Heart left ventricle (tissue), 16 donors: Measurements from ENCODE around the gene CHMP2A. TPM values are rescaled to one million over a fixed set of nuclear protein-coding genes. Genes with fewer than 3 reads are reported as not detected.
A peak's percentile ranks its signal among the peaks of the same experiment; 100 is the strongest.
"Not testable (repeated sequence)": the region's sequence is repeated elsewhere in the genome, so short reads cannot be mapped to it uniquely, and the experiment has no call there.

Experiments used
- ATAC-seq, 4 donors: fragments of 200-7000 bp; cut with Tn5 transposase; one replicate each; pipeline ENCODE4 v1.9.1; 2020 to 2022; ENCODE audit warnings: moderate library complexity in 4 of 4, mild to moderate bottlenecking in 3 of 4, moderate number of reproducible peaks in 1 of 4
- DNase-seq, 5 donors: peaks; one replicate each; pipeline ENCODE4 v3.0.0-alpha.2; 2020
- H3K27ac ChIP-seq, 12 donors: fragments of 200-600 bp; sonication (generic) in 4 of 12; one replicate each; pipeline versions ENCODE4 v1.5.0 to v1.8.0; 2016 to 2022; ENCODE audit warnings: mild to moderate bottlenecking in 2 of 12
- H3K27me3 ChIP-seq, 9 donors: fragments of 200-600 bp; sonication (generic) in 2 of 9; one replicate each; pipeline versions ENCODE4 v1.5.1 to v1.8.0; 2016 to 2022; ENCODE audit warnings: mild to moderate bottlenecking in 3 of 9
- H3K36me3 ChIP-seq, 9 donors: fragments of 200-600 bp; sonication (generic) in 2 of 9; one replicate each; pipeline versions ENCODE4 v1.5.0 to v1.8.0; 2018 to 2022; ENCODE audit warnings: mild to moderate bottlenecking in 2 of 9
- H3K4me1 ChIP-seq, 12 donors: fragments of 200-600 bp; sonication (generic) in 4 of 12; one replicate each; pipeline versions ENCODE4 v1.5.0 to v1.8.0; 2016 to 2022; ENCODE audit warnings: mild to moderate bottlenecking in 3 of 12
- H3K4me3 ChIP-seq, 12 donors: fragments of 200-600 bp; sonication (generic) in 4 of 12; one replicate each; pipeline versions ENCODE4 v1.5.0 to v1.8.0; 2017 to 2022; ENCODE audit warnings: mild to moderate bottlenecking in 9 of 12, moderate library complexity in 4 of 12
- H3K9me3 ChIP-seq, 12 donors: fragments of 200-600 bp; sonication (generic) in 4 of 12; one replicate each; pipeline versions ENCODE4 v1.5.0 to v1.8.0; 2016 to 2022; ENCODE audit warnings: mild to moderate bottlenecking in 1 of 12
- CTCF ChIP-seq, 12 donors: fragments of 200-600 bp; sonication (generic) in 4 of 12; IDR thresholded peaks; one replicate each; pipeline versions ENCODE4 v1.5.0 to v1.8.0; 2018 to 2022; ENCODE audit warnings: antibody characterized with exemption in 12 of 12, mild to moderate bottlenecking in 5 of 12
- POLR2A ChIP-seq, 2 donors: fragments of 450-650 bp; IDR thresholded peaks; one replicate each; pipeline ENCODE4 v1.6.1; 2017; ENCODE audit warnings: antibody characterized with exemption in 2 of 2, mild to moderate bottlenecking in 2 of 2, moderate library complexity in 2 of 2
- WGBS, 4 donors: extraction: QIAGEN DNeasy Blood & Tissue Kit in 2 of 4; methylation state at CpG; one replicate each; pipeline versions ENCODE4 v1.1.5 to v1.1.7; 2013 to 2018; 5-methylcytosine and 5-hydroxymethylcytosine counted together
- intact Hi-C, 10 donors: fragments of 100-400 bp; cut with DNase I; formaldehyde crosslinking; loops; one replicate each; pipeline versions ENCODE4 v1.11.1 to v1.14.2; 2022
- polyA plus RNA-seq, 2 donors: library from polyadenylated mRNA; stranded (reverse); fragments of 200-250 nt; gene quantifications; one replicate each; pipeline ENCODE4 v1.2.3, GENCODE V29; 2013
- total RNA-seq, 9 donors: library from RNA; depleted of rRNA in 2 of 9; stranded (reverse); fragments of >200 nt in 2 of 9; fragmentation: NEBNext Ultra II Directional in 3 of 9; extraction: Animal tissue kit (Norgen Biotek cat#: 25700) in 3 of 9; gene quantifications; one replicate each; pipeline versions ENCODE4 v1.1.0 to v1.2.4, GENCODE V29; 2016 to 2023
- donor health status: ischemic (EF 13 %, LVEDD 7.1; RV severe dilation, severe dysfunction).
- donor health status: healthy with polysubstance abuse.
- donor health status: DM: no; HTN: yes; CAD: no.
- donor health status: DM: no; HTN: no; CAD: no.
- donor health status: ischemic (EF 25% LVEDD 6.9; RV normal size, moderate dysfunction).
- donor health status: ischemic (EF 25% LVEDD 5.7; RV mildly dilated, moderate dysfunction).
- donor health status: healthy.
- donor health status: DM: yes; HTN: yes; CAD: no.
- donor health status: ischemic (EF 35%, LVEDD 5.7; RV mildly dilated, moderate dysfunction).
- donor health status: nonischemic (EF 11% LVEDD 7.7; RV severe dilation, severe dysfunction).
- donor health status: DM: yes; HTN: yes; CAD: no.
- donor health status: PGD.
- donor health status: ischemic (EF 29% LVEDD 5.4; RV normal size, mild dysfunction).
- donor health status: nonischemic (EF 23%, LVEDD 6.1; RV moderate dilation, normal function).

The CHMP2A gene
- total and polyA plus RNA-seq, 11 donors, result 113 to 266 (median 138) TPM

GRCh38 chr19:58543826-58544590 is 10.9 kb downstream of the CHMP2A start, which contains the start of gene TRIM28:
TSS of gene TRIM28 (plus strand) at chr19:58544064. CDS start at chr19:58544758, 694 bp downstream.
- peak within 1 kb of the TSS; percentile 87 to 98 (median 96) for H3K27ac ChIP-seq
- peak within 1 kb of the TSS; percentile 78 to 100 (median 92) for H3K4me3 ChIP-seq
- no peaks in the 10 kb centered on the region for H3K27me3 ChIP-seq
- H3K4me1 ChIP-seq, result peaks cover 12 to 36% (median 25%) of the 10 kb centered on the region in 12 donors
- DNase-seq (peak; percentile 98 to 100 (median 98)), ATAC-seq (peak; percentile 97 to 98 (median 97))
- H3K36me3 ChIP-seq, result peaks cover 0 to 34% (median 24%) of the 10 kb centered on the region in 9 donors
- intact Hi-C loops, result loop anchor here in 4 of 10 donors (1.0 to 2.0 kb wide), 4 partner anchors 11 to 29 kb away; partner anchors contain the start of genes ZBTB45 (in 3 of the 4), CHMP2A (in 2 of the 4) and MZF1 (in 2 of the 4)
- no peaks in the 10 kb centered on the region for H3K9me3 ChIP-seq
- 0 to 1% (median 0%) methylated on average over 65 to 73 of the region's 73 CpGs for WGBS, 4 donors
- no peak for TF ChIP-seq CTCF (IDR thresholded peaks at IDR 0.05)
- TF ChIP-seq POLR2A (IDR thresholded peaks at IDR 0.05), result peak; percentile 55 to 96

DNA sequence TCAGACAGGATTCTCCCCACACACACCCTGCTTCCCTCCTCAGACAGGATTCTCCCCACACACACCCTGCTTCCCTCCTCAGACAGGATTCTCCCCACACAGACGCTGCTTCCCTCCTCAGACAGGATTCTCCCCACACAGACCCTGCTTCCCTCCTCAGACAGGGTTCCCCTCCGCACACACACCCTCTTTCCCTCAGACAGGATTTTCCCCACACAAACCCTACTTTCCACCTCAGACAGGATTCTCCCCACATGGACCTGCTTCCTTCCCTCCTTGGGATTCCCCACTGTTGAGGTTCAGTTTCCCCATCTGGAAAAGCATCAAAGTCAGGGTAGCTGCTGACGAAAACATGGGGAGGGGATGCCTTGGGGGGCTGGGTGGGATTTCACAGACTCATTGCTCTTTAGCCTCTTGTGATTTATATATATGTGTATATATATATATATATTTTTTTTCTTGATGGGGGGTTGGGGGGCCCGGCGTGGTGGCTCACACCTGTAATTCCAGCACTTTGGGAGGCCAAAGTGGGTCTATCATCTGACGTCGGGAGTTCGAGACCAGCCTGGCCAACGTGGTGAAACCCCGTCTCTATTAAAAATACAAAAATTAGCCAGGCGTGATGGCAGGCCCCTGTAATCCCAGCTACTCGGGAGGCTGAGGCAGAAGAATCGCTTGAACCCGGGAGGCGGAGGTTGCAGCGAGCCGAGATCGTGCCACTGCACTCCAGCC is 12.1 kb downstream of the CHMP2A start:
- Histone ChIP-seq H3K27me3 (peaks cover 0 to 11% (median 10%) of the 10 kb centered on the region in 9 donors), H3K27ac (peak overlapping the region; percentile 87 to 98 (median 96)), H3K4me1 (peaks cover 12 to 46% (median 33%) of the 10 kb centered on the region in 12 donors), H3K4me3 (peak overlapping the region in 10 of 12 donors; percentile 78 to 100 (median 92)), H3K36me3 (peaks cover 0 to 22% (median 12%) of the 10 kb centered on the region in 9 donors)
- intact Hi-C loops, result loop anchor here in 1 of 10 donors (2.0 kb wide), 1 partner anchor 24 kb away; the partner anchor contains the start of gene ZBTB45
- not testable (repeated sequence) for H3K9me3 ChIP-seq, ATAC-seq, DNase-seq
- WGBS, 4 donors, result 76 to 83% (median 79%) methylated on average over 18 of the region's 18 CpGs

DNA sequence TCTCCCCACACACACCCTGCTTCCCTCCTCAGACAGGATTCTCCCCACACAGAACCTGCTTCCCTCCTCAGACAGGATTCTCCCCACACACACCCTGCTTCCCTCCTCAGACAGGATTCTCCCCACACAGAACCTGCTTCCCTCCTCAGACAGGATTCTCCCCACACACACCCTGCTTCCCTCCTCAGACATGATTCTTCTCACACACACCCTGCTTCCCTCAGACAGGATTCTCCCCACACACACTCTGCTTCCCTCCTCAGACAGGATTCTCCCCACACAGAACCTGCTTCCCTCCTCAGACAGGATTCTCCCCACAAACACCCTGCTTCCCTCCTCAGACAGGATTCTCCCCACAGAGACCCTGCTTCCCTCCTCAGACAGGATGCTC is 15.7 kb downstream of the CHMP2A start:
- not testable (repeated sequence) for H3K36me3 ChIP-seq, H3K4me3 ChIP-seq, DNase-seq, ATAC-seq, H3K27ac ChIP-seq, H3K9me3 ChIP-seq
- intact Hi-C loops, result loop anchor here in 1 of 10 donors (2.0 kb wide), 1 partner anchor 18 kb away; no protein-coding TSS in a partner anchor
- Histone ChIP-seq H3K27me3 (peaks cover 0 to 17% (median 11%) of the 10 kb centered on the region in 9 donors), H3K4me1 (peaks cover 0 to 20% (median 11%) of the 10 kb centered on the region in 12 donors)

DNA sequence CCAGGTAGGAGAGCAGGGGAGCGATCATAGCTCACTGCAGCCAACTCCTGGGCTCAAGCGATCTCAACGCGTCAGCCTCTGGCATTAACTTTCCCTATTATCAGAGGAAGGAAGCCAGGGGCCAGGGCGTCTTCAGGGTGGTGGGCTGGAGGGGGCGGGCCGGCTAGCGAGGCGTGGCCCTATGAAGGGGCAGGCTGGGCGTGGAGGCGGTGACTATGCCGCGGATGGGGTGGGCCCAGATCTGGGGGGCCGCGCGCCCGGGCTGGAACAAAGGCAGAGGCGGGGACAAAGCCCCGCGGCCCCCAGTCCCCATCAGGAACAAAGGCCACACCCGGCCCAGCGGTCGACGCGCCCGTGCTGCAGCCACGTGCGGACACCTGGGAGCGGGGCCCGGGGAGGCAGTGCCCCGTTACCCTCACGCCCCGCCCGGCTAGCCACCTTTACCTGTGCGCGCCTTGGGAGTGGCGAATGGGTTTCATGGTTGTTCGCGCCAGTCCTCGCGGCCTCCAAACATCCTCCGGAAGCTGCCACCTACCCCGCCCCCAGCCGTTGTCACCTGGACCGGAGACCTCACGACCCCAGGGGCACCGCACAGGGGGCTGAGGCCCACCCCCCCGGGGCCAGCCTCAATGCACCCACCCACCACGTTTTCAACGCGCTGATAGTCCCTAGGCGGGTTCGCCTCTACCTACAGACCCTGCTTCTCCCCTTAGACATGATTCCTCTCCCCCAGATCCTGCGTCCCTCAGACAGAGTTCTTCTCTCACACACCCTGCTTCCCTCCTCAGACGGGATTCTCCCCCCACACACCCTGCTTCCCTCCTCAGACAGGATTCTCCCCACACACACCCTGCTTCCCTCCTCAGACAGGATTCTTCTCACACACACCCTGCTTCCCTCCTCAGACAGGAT is 16.4 kb downstream of the CHMP2A start:
- TF ChIP-seq CTCF (IDR thresholded peaks at IDR 0.05) (no peak), POLR2A (IDR thresholded peaks at IDR 0.05) (no peak)
- Histone ChIP-seq H3K9me3 (no peaks in the 10 kb centered on the region), H3K4me3 (peak overlapping the region in 11 of 12 donors; percentile 13 to 54 (median 35)), H3K27ac (peak overlapping the region in 7 of 12 donors; percentile 18 to 54 (median 34)), H3K27me3 (peaks cover 0 to 17% (median 11%) of the 10 kb centered on the region in 9 donors), H3K4me1 (peaks cover 0 to 17% (median 11%) of the 10 kb centered on the region in 12 donors), H3K36me3 (no peaks in the 10 kb centered on the region)
- WGBS, 4 donors, result 2 to 8% (median 3%) methylated on average over 24 to 55 of the region's 55 CpGs
- intact Hi-C loops, result loop anchor here in 1 of 10 donors (2.0 kb wide), 1 partner anchor 18 kb away; no protein-coding TSS in a partner anchor
- peak in 1 of 5 donors; percentile 63 for DNase-seq
- ATAC-seq, result peak in 3 of 4 donors; percentile 71 to 97 (median 88)
